Body of pancreas (tissue), 4 donors: ENCODE results near the gene PGAP2. TPM values are rescaled to one million over a fixed set of nuclear protein-coding genes. Genes with fewer than 3 reads are reported as not detected.

Source experiments
- ATAC-seq: fragments of 150-250 bp; one replicate; pipeline ENCODE4 v1.9.1; 2016
- DNase-seq, 4 donors: peaks; one replicate each; pipeline ENCODE4 v3.0.0-alpha.2; 2019
- H3K27ac ChIP-seq, 4 donors: fragments of 200-600 bp; sonication (generic); 1 replicate in 3 of 4; 2 replicates in 1 of 4; pipeline versions ENCODE4 v1.5.1 to v1.6.1; 2016 to 2019; ENCODE audit warnings: mild to moderate bottlenecking in 1 of 4, mixed read lengths in 1 of 4, moderate library complexity in 1 of 4
- H3K27me3 ChIP-seq, 2 donors: fragments of 200-600 bp; sonication (generic); one replicate each; pipeline ENCODE4 v1.6.0; 2016; ENCODE audit warnings: mild to moderate bottlenecking in 1 of 2
- H3K36me3 ChIP-seq, 2 donors: fragments of 200-600 bp; sonication (generic); replicated peaks in 1 of 2; 2 replicates each; pipeline ENCODE4 v1.5.1; 2016; ENCODE audit warnings: low read depth in 2 of 2; ENCODE audit not compliant: insufficient read depth in 1 of 2
- H3K4me1 ChIP-seq: fragments of 200-600 bp; sonication (generic); one replicate; pipeline ENCODE4 v1.6.0; 2016
- H3K4me3 ChIP-seq, 2 donors: fragments of 200-600 bp; sonication (generic); 1 replicate in 1 of 2; 2 replicates in 1 of 2; pipeline ENCODE4 v1.5.1; 2016 to 2019
- H3K9me3 ChIP-seq, 3 donors: fragments of 200-600 bp; sonication (generic); 1 replicate in 2 of 3; 2 replicates in 1 of 3; pipeline ENCODE4 v1.5.1; 2016
- CTCF ChIP-seq, 7 experiments: fragments of 450-650 bp in 4 of 7; fragments of 200-600 bp in 3 of 7; sonication (generic) in 3 of 7; IDR thresholded peaks; one replicate each; pipeline ENCODE4 v1.5.1; 2016 to 2019; ENCODE audit warnings: antibody characterized with exemption in 7 of 7
- POLR2A ChIP-seq, 3 donors: fragments of 450-650 bp; IDR thresholded peaks; one replicate each; pipeline ENCODE4 v1.6.1; 2016; ENCODE audit warnings: antibody characterized with exemption in 3 of 3, mild to moderate bottlenecking in 2 of 3
- WGBS, 2 donors: methylation state at CpG; one replicate each; pipeline ENCODE4 v1.1.5; 2017; 5-methylcytosine and 5-hydroxymethylcytosine counted together
- intact Hi-C: fragments of 100-400 bp; cut with DNase I; formaldehyde crosslinking; loops from one replicate; pipeline ENCODE4 v1.15.1; 2023
- total RNA-seq, 2 donors: library from RNA; depleted of rRNA; stranded (reverse); fragments of >200 nt; gene quantifications; one replicate each; pipeline ENCODE4 v1.1.0, GENCODE V29; 2016

Gene PGAP2
- total RNA-seq, 2 donors from 2014 or later = 21.5 to 24.1 TPM

DNA sequence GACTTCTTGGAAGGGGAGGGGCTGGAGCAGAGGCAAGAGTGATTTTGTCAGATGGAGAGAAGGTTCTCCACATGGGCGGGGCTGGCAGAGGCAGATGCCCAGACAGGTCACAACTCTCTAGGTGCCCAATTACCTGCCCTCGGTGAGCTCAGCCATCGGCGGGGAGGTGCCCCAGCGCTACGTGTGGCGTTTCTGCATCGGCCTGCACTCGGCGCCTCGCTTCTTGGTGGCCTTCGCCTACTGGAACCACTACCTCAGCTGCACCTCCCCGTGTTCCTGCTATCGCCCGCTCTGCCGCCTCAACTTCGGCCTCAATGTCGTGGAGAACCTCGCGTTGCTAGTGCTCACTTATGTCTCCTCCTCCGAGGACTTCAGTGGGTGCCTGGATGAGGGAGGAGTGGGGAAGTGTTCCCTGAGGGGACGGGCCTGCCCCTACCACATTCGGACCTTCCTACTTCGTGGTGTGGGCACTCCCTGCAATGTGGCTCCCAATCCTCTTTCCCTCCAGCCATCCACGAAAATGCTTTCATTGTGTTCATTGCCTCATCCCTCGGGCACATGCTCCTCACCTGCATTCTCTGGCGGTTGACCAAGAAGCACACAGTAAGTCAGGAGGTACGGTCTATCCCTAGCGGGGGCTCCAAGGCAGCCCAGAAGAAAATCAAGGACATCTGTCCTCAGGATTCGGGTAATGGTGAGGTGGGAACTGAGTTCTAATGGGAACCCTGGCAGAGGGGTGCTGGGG, 15.6 kb downstream of the PGAP2 start:
- 88 to 92% methylated on average over 28 of the region's 30 CpGs for WGBS, 2 donors
- Histone ChIP-seq H3K4me1 (no peaks in the 10 kb centered on the region), H3K4me3 (no peak overlapping the region), H3K9me3 (no peaks in the 10 kb centered on the region), H3K27ac (no peak overlapping the region), H3K27me3 (no peaks in the 10 kb centered on the region), H3K36me3 (peaks cover 0 to 8% of the 10 kb centered on the region in 2 donors)
- intact Hi-C loops = no loop called here
- no peak for DNase-seq
- TF ChIP-seq POLR2A (IDR thresholded peaks at IDR 0.05) (no peak), CTCF (IDR thresholded peaks at IDR 0.05) (no peak)
- no peak for ATAC-seq

DNA sequence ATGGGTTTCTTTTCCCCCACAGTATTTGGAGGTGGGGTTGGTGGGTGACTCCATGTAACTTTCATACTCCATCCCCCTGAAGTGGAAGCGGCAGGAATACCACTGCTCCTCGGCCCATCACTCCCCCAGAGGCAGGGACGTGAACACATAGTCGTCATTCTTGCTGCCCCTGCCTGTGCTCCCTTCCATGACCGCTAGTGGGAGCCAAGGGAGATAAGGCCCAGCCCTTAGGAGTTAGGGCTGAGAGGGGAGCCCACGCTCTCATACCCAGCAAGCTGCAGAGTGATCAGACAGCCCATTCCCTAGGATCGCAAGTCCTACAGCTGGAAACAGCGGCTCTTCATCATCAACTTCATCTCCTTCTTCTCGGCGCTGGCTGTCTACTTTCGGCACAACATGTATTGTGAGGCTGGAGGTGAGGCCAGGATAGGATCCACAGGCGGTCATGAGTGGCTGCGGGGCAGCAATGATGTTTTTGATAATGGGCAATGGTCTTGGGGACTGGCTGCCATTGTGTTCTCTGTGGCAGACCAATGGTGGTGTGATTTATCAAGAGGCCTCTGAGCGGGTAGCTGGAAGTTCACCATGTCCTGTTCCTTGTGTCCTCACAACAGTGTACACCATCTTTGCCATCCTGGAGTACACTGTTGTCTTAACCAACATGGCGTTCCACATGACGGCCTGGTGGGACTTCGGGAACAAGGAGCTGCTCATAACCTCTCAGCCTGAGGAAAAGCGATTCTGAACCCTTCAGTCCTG, 16.5 kb downstream of the PGAP2 start:
- peak; percentile 62 to 72 (median 67) for DNase-seq
- ATAC-seq = peak; percentile 66
- no peaks in the 10 kb centered on the region for H3K9me3 ChIP-seq
- intact Hi-C loops = no loop called here
- H3K4me3 ChIP-seq = no peak overlapping the region
- no peak overlapping the region for H3K27ac ChIP-seq
- WGBS, 2 donors = 77 to 80% methylated on average over 14 to 18 of the region's 18 CpGs
- H3K36me3 ChIP-seq = peaks cover 0 to 8% of the 10 kb centered on the region in 2 donors
- TF ChIP-seq CTCF (IDR thresholded peaks at IDR 0.05) = peak; percentile 39 to 72 (median 57)
- TF ChIP-seq POLR2A (IDR thresholded peaks at IDR 0.05) = no peak
- H3K4me1 ChIP-seq = no peaks in the 10 kb centered on the region
- H3K27me3 ChIP-seq = no peaks in the 10 kb centered on the region

- Histone ChIP-seq H3K36me3 (peaks cover 0 to 8% of the 10 kb centered on the region in 2 donors), H3K27ac (no peak overlapping the region), H3K27me3 (no peaks in the 10 kb centered on the region), H3K4me1 (no peaks in the 10 kb centered on the region), H3K9me3 (no peaks in the 10 kb centered on the region), H3K4me3 (no peak overlapping the region)
- no peak for ATAC-seq
- DNase-seq = no peak
- WGBS, 2 donors = 77 to 79% methylated on average over 8 of the region's 8 CpGs
- TF ChIP-seq CTCF (IDR thresholded peaks at IDR 0.05) (no peak), POLR2A (IDR thresholded peaks at IDR 0.05) (no peak)
- intact Hi-C loops = no loop called here
Measured at GRCh38 chr11:3825473-3826154, 17.3 kb downstream of the PGAP2 start.

DNA sequence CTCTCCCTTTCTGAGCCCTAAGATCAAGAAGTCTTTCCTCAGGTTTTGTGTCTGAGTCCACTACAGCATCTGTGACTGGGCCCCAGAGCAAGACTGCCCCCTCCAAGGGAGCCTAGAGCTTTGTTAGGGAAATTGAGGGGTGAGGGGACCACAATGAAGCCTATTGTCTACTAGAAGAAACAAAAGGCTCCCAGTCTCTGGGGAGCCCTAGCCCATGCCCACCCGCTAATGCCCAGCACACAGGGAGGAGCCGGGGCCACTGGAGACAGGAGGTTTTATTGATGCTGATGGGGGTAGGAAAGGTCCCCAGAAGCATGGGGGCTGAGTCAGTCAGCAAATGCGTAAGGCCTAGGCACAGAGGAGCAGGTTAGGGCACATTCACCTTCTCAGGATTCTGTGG, 18.4 kb downstream of the PGAP2 start:
- ATAC-seq = no peak
- TF ChIP-seq POLR2A (IDR thresholded peaks at IDR 0.05) (no peak), CTCF (IDR thresholded peaks at IDR 0.05) (no peak)
- H3K27ac ChIP-seq = no peak overlapping the region
- H3K4me3 ChIP-seq = no peak overlapping the region
- no peaks in the 10 kb centered on the region for H3K4me1 ChIP-seq
- H3K9me3 ChIP-seq = no peaks in the 10 kb centered on the region
- WGBS, 2 donors = 92 to 100% methylated on average over 3 of the region's 3 CpGs
- no peak for DNase-seq
- H3K36me3 ChIP-seq = peaks cover 0 to 8% of the 10 kb centered on the region in 2 donors
- intact Hi-C loops = no loop called here
- no peaks in the 10 kb centered on the region for H3K27me3 ChIP-seq
